ENCODE data around the gene MYOZ3.

MYOZ3 gene

GRCh38 chr5:150660108-150660831, 781 bp upstream of the MYOZ3 start:
- no peak for DNase-seq

GRCh38 chr5:150661821-150662596, 958 bp downstream of the MYOZ3 start:
- DNase-seq: no peak

GRCh38 chr5:150662731-150663516, 1.9 kb downstream of the MYOZ3 start:
- no peak for DNase-seq

- DNase-seq: no peak
Observed at GRCh38 chr5:150663936-150664335, 2.9 kb downstream of the MYOZ3 start.

- DNase-seq: no peak
Observed at GRCh38 chr5:150665044-150665443, 4.0 kb downstream of the MYOZ3 start.

GRCh38 chr5:150670275-150670947, 9.4 kb downstream of the MYOZ3 start:
- DNase-seq: no peak

- DNase-seq: no peak
Observed at GRCh38 chr5:150670948-150671310, 9.9 kb downstream of the MYOZ3 start.

GRCh38 chr5:150671509-150672236, 10.6 kb downstream of the MYOZ3 start:
- DNase-seq: no peak

- DNase-seq: peak; percentile 19
Observed at GRCh38 chr5:150672237-150672883, 11.3 kb downstream of the MYOZ3 start.

- DNase-seq: no peak
Observed at GRCh38 chr5:150672884-150673275, 11.8 kb downstream of the MYOZ3 start.

GRCh38 chr5:150674341-150674821, 13.3 kb downstream of the MYOZ3 start:
- no peak for DNase-seq

GRCh38 chr5:150675069-150675468, 14.0 kb downstream of the MYOZ3 start:
- DNase-seq: no peak

- DNase-seq: no peak
Observed at GRCh38 chr5:150676578-150676977, 15.5 kb downstream of the MYOZ3 start.

- DNase-seq: no peak
Observed at GRCh38 chr5:150689120-150689519, 28.1 kb downstream of the MYOZ3 start.

GRCh38 chr5:150690760-150691159, 29.7 kb downstream of the MYOZ3 start:
- no peak for DNase-seq

- no peak for DNase-seq
Observed at GRCh38 chr5:150692276-150692675, 31.2 kb downstream of the MYOZ3 start.

- no peak for DNase-seq
Observed at GRCh38 chr5:150694612-150695011, 33.6 kb downstream of the MYOZ3 start.

- no peak for DNase-seq
Observed at GRCh38 chr5:150700246-150700593, 39.2 kb downstream of the MYOZ3 start.

GRCh38 chr5:150700594-150701377, 39.7 kb downstream of the MYOZ3 start, which contains the start of gene RBM22:
TSS of gene RBM22 (minus strand) at chr5:150701062. CDS start at chr5:150700985, 77 bp downstream.
- peak; percentile 55 for DNase-seq

- DNase-seq: no peak
Observed at GRCh38 chr5:150703762-150704161, 42.7 kb downstream of the MYOZ3 start.

Data from KG1 (cell line).